Testis (tissue), 2 donors: Measurements from ENCODE around the gene OBSCN.

Experiments
- CTCF ChIP-seq, 3 experiments: fragments of 450-650 bp in 2 of 3; fragments of 200-600 bp in 1 of 3; sonication (generic) in 1 of 3; IDR thresholded peaks; one replicate each; pipeline ENCODE4 v1.5.1; 2016 to 2019; ENCODE audit warnings: antibody characterized with exemption in 3 of 3, mild to moderate bottlenecking in 2 of 3, moderate library complexity in 1 of 3
- POLR2A ChIP-seq: fragments of 450-650 bp; IDR thresholded peaks from one replicate; pipeline ENCODE4 v1.6.1; 2017; ENCODE audit warnings: antibody characterized with exemption, mild to moderate bottlenecking, moderate library complexity

- TF ChIP-seq CTCF (IDR thresholded peaks at IDR 0.05) (no peak), POLR2A (no peak)
Observed at GRCh38 chr1:228274452-228275178, 66.8 kb downstream of the OBSCN start.
